Stimulated activated CD8-positive, alpha-beta memory T cell treated with anti-CD3 and anti-CD28 coated beads, Interleukin-15, amount 100 ng/mL, for 4 hours (primary cell): Measurements from ENCODE around the gene HINT2.
A peak's percentile ranks its signal among the peaks of the same experiment; 100 is the strongest.

Experiments used
- DNase-seq, 2 donors: peaks; one replicate each; pipeline ENCODE4 v3.0.0-alpha.2; 2020; ENCODE audit warnings: low read depth in 2 of 2

The HINT2 gene

GRCh38 chr9:35814841-35815543, at the start of gene HINT2:
Gene HINT2, minus strand, starts transcription at chr9:35815042. Its CDS starts 63 bp downstream, at chr9:35814979.
- DNase-seq = peak; percentile 94 to 98

- no peak for DNase-seq
These were observed 48.7 kb upstream of the HINT2 start for GRCh38 chr9:35863583-35863982.

GRCh38 chr9:35862328-35862727, 47.5 kb upstream of the HINT2 start:
- no peak for DNase-seq

GRCh38 chr9:35861161-35861897, 46.5 kb upstream of the HINT2 start:
- no peak for DNase-seq

GRCh38 chr9:35859990-35860339, 45.1 kb upstream of the HINT2 start:
- DNase-seq = no peak

- DNase-seq = no peak
These were observed 44.6 kb upstream of the HINT2 start for GRCh38 chr9:35859310-35859989.

GRCh38 chr9:35858458-35858857, 43.6 kb upstream of the HINT2 start:
- no peak for DNase-seq

- DNase-seq = no peak
These were observed 42.0 kb upstream of the HINT2 start for GRCh38 chr9:35856882-35857281.

- DNase-seq = no peak
These were observed 41.4 kb upstream of the HINT2 start for GRCh38 chr9:35856206-35856605.

GRCh38 chr9:35854091-35854762, 39.4 kb upstream of the HINT2 start:
- DNase-seq = no peak

GRCh38 chr9:35852876-35853865, 38.3 kb upstream of the HINT2 start:
- DNase-seq = no peak

GRCh38 chr9:35852267-35852815, 37.5 kb upstream of the HINT2 start:
- no peak for DNase-seq

GRCh38 chr9:35847792-35848572, 33.1 kb upstream of the HINT2 start:
- no peak for DNase-seq

- no peak for DNase-seq
These were observed 31.3 kb upstream of the HINT2 start for GRCh38 chr9:35845824-35846771.

- DNase-seq = no peak
These were observed 29.9 kb upstream of the HINT2 start for GRCh38 chr9:35844628-35845270.

- no peak for DNase-seq
These were observed 28.0 kb upstream of the HINT2 start for GRCh38 chr9:35842795-35843194.

- DNase-seq = no peak
These were observed 27.3 kb upstream of the HINT2 start for GRCh38 chr9:35842020-35842745.

GRCh38 chr9:35841645-35841900, 26.7 kb upstream of the HINT2 start:
- DNase-seq = no peak
